GM21526 (cell line): ENCODE data around the gene NAGK.
"Not testable (repeated sequence)": the region's sequence is repeated elsewhere in the genome, so short reads cannot be mapped to it uniquely, and the experiment has no call there.

Experiments used
- ATAC-seq: cut with Tn5 transposase; IDR thresholded peaks from one replicate; pipeline ENCODE4 v1.9.1; 2021; ENCODE audit warnings: moderate library complexity; ENCODE audit not compliant: unreplicated experiment, low FRiP score

Gene NAGK

GRCh38 chr2:71102981-71103681 lies 34.7 kb downstream of the NAGK start:
- ATAC-seq, result no peak

- no peak for ATAC-seq
These were observed 35.4 kb downstream of the NAGK start for GRCh38 chr2:71103809-71104208.

GRCh38 chr2:71106463-71106862 lies 38.0 kb downstream of the NAGK start:
- not testable (repeated sequence) for ATAC-seq

- ATAC-seq, result no peak
These were observed 39.6 kb downstream of the NAGK start for GRCh38 chr2:71108091-71108490.

GRCh38 chr2:71113843-71114242 lies 45.4 kb downstream of the NAGK start:
- no peak for ATAC-seq

- no peak for ATAC-seq
These were observed 48.6 kb downstream of the NAGK start for GRCh38 chr2:71117063-71117462.

- ATAC-seq, result no peak
These were observed 51.7 kb downstream of the NAGK start for GRCh38 chr2:71120195-71120594.

GRCh38 chr2:71121479-71121878 lies 53.0 kb downstream of the NAGK start:
- no peak for ATAC-seq

- no peak for ATAC-seq
These were observed 54.2 kb downstream of the NAGK start for GRCh38 chr2:71122387-71123298.

GRCh38 chr2:71125506-71126294 lies 57.3 kb downstream of the NAGK start:
- ATAC-seq, result no peak

- ATAC-seq, result no peak
These were observed 58.5 kb downstream of the NAGK start for GRCh38 chr2:71126957-71127356.
